MM.1S (cell line): ENCODE measurements around the gene CXADR.
"Not testable (repeated sequence)": the region's sequence is repeated elsewhere in the genome, so short reads cannot be mapped to it uniquely, and the experiment has no call there.

Source experiments
- DNase-seq: peaks from one replicate; pipeline ENCODE4 v3.0.0-alpha.2; 2015
- H2AFZ ChIP-seq: fragments of 300-600 bp; sonication (generic); 2 replicates; pipeline ENCODE4 v1.6.0; 2016; ENCODE audit warnings: antibody characterized with exemption, low read length
- H3F3A ChIP-seq: fragments of 300-600 bp; sonication (generic); 2 replicates; pipeline ENCODE4 v1.6.1; 2016; ENCODE audit warnings: mild to moderate bottlenecking, antibody characterized with exemption, low read length, moderate library complexity, mixed read lengths; ENCODE audit not compliant: insufficient read depth
- H3K27ac ChIP-seq: fragments of 300-600 bp; sonication (generic); 2 replicates; pipeline ENCODE4 v1.5.1; 2016; ENCODE audit warnings: mild to moderate bottlenecking, low read length
- H3K27me3 ChIP-seq: fragments of 300-600 bp; sonication (generic); replicated peaks from 2 replicates; pipeline ENCODE4 v1.6.0; 2016; ENCODE audit warnings: low read length; ENCODE audit not compliant: insufficient read depth
- H3K36me3 ChIP-seq: fragments of 300-600 bp; sonication (generic); replicated peaks from 2 replicates; pipeline ENCODE4 v1.6.1; 2016; ENCODE audit warnings: mild to moderate bottlenecking, low read length, mixed read lengths; ENCODE audit not compliant: insufficient read depth
- H3K4me1 ChIP-seq: fragments of 300-600 bp; sonication (generic); 2 replicates; pipeline ENCODE4 v1.6.1; 2016; ENCODE audit warnings: low read length, mixed read lengths
- H3K4me2 ChIP-seq: fragments of 300-600 bp; sonication (generic); 2 replicates; pipeline ENCODE4 v1.6.0; 2016; ENCODE audit warnings: low read depth, low read length
- H3K4me3 ChIP-seq: fragments of 300-600 bp; sonication (generic); 2 replicates; pipeline ENCODE4 v1.5.1; 2016; ENCODE audit warnings: low read length, mixed read lengths
- H3K79me2 ChIP-seq: fragments of 300-600 bp; sonication (generic); 2 replicates; pipeline ENCODE4 v1.6.1; 2016; ENCODE audit warnings: mixed run types, low read length, mixed read lengths
- H3K9ac ChIP-seq: fragments of 300-600 bp; sonication (generic); 2 replicates; pipeline ENCODE4 v1.6.1; 2016; ENCODE audit warnings: low read length, mixed read lengths
- H3K9me2 ChIP-seq: fragments of 300-600 bp; sonication (generic); replicated peaks from 2 replicates; pipeline ENCODE4 v1.6.1; 2016; ENCODE audit warnings: mild to moderate bottlenecking, low read length, mixed read lengths; ENCODE audit not compliant: insufficient read depth
- H3K9me3 ChIP-seq: fragments of 300-600 bp; sonication (generic); replicated peaks from 2 replicates; pipeline ENCODE4 v1.6.1; 2016; ENCODE audit warnings: mild to moderate bottlenecking, low read length, mixed read lengths; ENCODE audit not compliant: insufficient read depth
- H4K20me1 ChIP-seq: fragments of 300-600 bp; sonication (generic); 2 replicates; pipeline ENCODE4 v1.6.1; 2016; ENCODE audit warnings: mild to moderate bottlenecking, low read length, moderate library complexity, mixed read lengths; ENCODE audit not compliant: insufficient read depth
- EZH2 ChIP-seq: fragments of 300-600 bp; sonication (generic); optimal IDR thresholded peaks from 2 replicates; pipeline ENCODE3; 2017; ENCODE audit warnings: low read depth, mild to moderate bottlenecking, antibody characterized with exemption, low read length, mixed read lengths
- EZH2phosphoT487 ChIP-seq: fragments of 300-600 bp; sonication (generic); IDR thresholded peaks from 2 replicates; pipeline ENCODE4 v1.6.1; 2018; ENCODE audit warnings: antibody characterized with exemption, low read length
- TF ChIP-seq, protein P1 (sequence below): fragments of 300-600 bp; sonication (generic); IDR thresholded peaks from 2 replicates; pipeline ENCODE4 v1.5.1; 2016; ENCODE audit warnings: antibody characterized with exemption, low read length, mixed read lengths

CXADR gene

DNA sequence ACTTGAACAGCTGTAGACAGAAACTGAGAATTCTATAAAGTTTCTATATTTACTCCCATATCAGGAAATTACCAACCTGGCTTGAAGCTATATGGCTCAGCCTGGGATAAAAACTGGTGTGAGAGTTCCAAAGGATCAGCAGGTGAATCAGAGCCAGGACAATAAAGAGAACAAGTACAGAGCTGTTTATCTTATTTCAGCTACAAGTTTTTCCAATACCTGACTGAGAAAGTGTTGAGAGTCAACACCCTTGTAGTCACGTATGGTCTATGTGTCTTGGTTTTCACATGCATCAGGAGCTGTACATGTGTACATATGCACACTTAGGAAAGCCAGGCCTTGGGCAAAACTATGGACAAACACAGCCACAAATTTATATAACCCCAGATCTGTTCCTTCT lies 40.7 kb upstream of the CXADR start:
- no peaks in the 10 kb centered on the region; the same call in 1 of the 2 replicates for H3F3A ChIP-seq
- H3K4me3 ChIP-seq, result no peak overlapping the region
- H3K27me3 ChIP-seq, result no peaks in the 10 kb centered on the region
- H3K9ac ChIP-seq, result no peak overlapping the region
- TF ChIP-seq, protein P1, sequence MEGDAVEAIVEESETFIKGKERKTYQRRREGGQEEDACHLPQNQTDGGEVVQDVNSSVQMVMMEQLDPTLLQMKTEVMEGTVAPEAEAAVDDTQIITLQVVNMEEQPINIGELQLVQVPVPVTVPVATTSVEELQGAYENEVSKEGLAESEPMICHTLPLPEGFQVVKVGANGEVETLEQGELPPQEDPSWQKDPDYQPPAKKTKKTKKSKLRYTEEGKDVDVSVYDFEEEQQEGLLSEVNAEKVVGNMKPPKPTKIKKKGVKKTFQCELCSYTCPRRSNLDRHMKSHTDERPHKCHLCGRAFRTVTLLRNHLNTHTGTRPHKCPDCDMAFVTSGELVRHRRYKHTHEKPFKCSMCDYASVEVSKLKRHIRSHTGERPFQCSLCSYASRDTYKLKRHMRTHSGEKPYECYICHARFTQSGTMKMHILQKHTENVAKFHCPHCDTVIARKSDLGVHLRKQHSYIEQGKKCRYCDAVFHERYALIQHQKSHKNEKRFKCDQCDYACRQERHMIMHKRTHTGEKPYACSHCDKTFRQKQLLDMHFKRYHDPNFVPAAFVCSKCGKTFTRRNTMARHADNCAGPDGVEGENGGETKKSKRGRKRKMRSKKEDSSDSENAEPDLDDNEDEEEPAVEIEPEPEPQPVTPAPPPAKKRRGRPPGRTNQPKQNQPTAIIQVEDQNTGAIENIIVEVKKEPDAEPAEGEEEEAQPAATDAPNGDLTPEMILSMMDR, result no peak
- TF ChIP-seq EZH2phosphoT487, result no peak
- TF ChIP-seq EZH2, result no peak
- no peaks in the 10 kb centered on the region for H3K79me2 ChIP-seq
- H3K4me1 ChIP-seq, result peaks cover 9% of the 10 kb centered on the region; the same call in 1 of the 2 replicates
- no peak overlapping the region for H3K27ac ChIP-seq
- no peaks in the 10 kb centered on the region for H3K9me2 ChIP-seq
- no peaks in the 10 kb centered on the region for H4K20me1 ChIP-seq
- DNase-seq, result no peak
- H3K36me3 ChIP-seq, result no peaks in the 10 kb centered on the region
- no peak overlapping the region for H2AFZ ChIP-seq
- H3K9me3 ChIP-seq, result no peaks in the 10 kb centered on the region
- H3K4me2 ChIP-seq, result peak overlapping the region; percentile 16; the same call in 1 of the 2 replicates

DNA sequence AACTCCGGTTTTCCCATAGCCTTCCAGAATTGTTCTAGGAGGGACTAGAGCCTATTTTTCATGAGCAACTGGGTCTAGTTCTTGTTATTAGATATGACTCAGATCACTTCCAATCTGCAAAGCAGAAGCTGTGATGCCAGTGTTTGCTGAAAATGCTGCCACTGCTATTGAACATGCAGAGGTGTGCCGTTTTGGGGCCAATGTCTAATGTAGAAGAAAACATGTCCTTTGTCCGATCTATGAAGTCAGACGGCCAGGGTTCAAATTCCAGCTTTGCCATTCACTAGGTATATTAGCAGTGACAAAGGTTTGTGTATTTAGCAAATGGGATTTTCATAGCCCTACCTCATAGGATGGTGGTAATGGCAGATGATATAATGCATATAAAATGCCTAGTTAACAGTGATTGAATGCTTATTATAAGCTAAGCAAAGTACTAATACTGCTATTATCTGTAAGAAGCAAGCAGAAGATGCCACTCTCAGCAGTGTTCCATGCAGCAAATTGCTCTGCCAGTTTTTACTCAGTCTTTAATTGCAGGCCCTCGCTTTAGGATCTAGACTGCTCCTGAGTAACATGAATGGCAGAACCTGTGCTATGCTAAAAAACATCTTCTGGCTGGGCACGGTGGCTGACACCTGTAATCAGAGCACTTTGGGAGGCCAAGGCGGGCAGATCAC lies 40.1 kb upstream of the CXADR start:
- Histone ChIP-seq H3K4me3 (no peak overlapping the region), H3K9ac (no peak overlapping the region), H3K27me3 (no peaks in the 10 kb centered on the region), H3K79me2 (no peaks in the 10 kb centered on the region), H3K4me2 (no peak overlapping the region), H3K27ac (no peak overlapping the region), H4K20me1 (no peaks in the 10 kb centered on the region), H3F3A (no peaks in the 10 kb centered on the region), H2AFZ (no peak overlapping the region), H3K9me2 (no peaks in the 10 kb centered on the region), H3K4me1 (peaks cover 9% of the 10 kb centered on the region; the same call in 1 of the 2 replicates), H3K36me3 (no peaks in the 10 kb centered on the region), H3K9me3 (no peaks in the 10 kb centered on the region)
- DNase-seq, result no peak
- TF ChIP-seq EZH2phosphoT487 (no peak), EZH2 (no peak)
- TF ChIP-seq, protein P1, result no peak

DNA sequence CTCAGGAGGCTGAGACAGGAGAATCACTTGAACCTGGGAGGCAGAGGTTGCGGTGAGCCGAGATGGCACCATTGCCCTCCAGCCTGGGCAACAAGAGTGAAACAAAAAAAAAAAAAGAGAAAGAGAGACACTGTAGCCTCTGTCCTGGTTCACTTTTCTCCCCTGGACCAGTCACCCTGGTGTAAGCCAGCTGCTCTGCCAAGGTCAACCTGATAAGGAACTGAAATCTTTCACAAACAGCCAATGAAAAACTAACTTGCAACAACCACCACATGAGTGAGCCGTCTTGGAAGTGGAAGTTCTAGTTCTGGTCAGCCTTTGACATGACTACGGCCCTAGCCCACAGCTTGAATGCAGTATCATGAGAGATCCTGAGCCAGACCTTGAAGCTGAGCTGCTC lies 36.8 kb upstream of the CXADR start:
- peak; percentile 19 for DNase-seq
- H2AFZ ChIP-seq, result no peak overlapping the region

DNA sequence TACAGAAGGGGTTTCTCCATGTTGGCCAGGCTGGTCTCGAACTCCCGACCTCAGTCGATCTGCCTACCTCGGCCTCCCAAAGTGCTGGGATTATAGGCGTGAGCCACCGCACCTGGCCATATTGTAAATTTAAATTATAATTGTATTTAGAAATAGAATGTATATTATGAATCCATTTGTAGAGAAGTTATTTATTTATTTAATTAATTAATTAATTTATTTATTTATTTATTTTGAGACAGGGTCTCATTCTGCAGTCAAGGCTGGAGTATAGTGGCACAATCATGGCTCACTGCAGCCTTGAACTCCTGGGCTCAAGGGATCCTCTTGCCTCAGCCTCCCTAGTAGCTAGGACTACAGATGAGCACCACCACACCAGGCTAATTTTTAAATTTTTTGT lies 34.7 kb upstream of the CXADR start:
- not testable (repeated sequence) for H3K9ac ChIP-seq, H4K20me1 ChIP-seq, H3K4me3 ChIP-seq, H3F3A ChIP-seq, H3K4me2 ChIP-seq, DNase-seq, H3K27ac ChIP-seq, H3K4me1 ChIP-seq, H3K9me3 ChIP-seq, H3K27me3 ChIP-seq, H3K79me2 ChIP-seq, H3K36me3 ChIP-seq, H3K9me2 ChIP-seq, H2AFZ ChIP-seq

More for the DNA sequence above, 36.8 kb upstream of the CXADR start:
- H3K4me2 ChIP-seq, result no peak overlapping the region
- no peaks in the 10 kb centered on the region for H3K79me2 ChIP-seq
- TF ChIP-seq EZH2, result no peak
- TF ChIP-seq EZH2phosphoT487, result no peak
- TF ChIP-seq, protein P1, result no peak
- H3K9me3 ChIP-seq, result no peaks in the 10 kb centered on the region
- H3K27ac ChIP-seq, result no peak overlapping the region
- no peaks in the 10 kb centered on the region for H4K20me1 ChIP-seq
- H3F3A ChIP-seq, result no peaks in the 10 kb centered on the region
- H3K4me1 ChIP-seq, result peaks cover 9% of the 10 kb centered on the region; the same call in 1 of the 2 replicates
- H3K36me3 ChIP-seq, result no peaks in the 10 kb centered on the region
- no peaks in the 10 kb centered on the region for H3K27me3 ChIP-seq
- no peak overlapping the region for H3K4me3 ChIP-seq
- no peak overlapping the region for H3K9ac ChIP-seq
- no peaks in the 10 kb centered on the region for H3K9me2 ChIP-seq
